Left renal pelvis (tissue), 4 donors: ENCODE measurements around the gene PPP4R2. TPM values are rescaled to one million over a fixed set of nuclear protein-coding genes. Genes with fewer than 3 reads are reported as not detected.

Source experiments
- DNase-seq, 4 donors: peaks; one replicate each; pipeline ENCODE4 v3.0.0-alpha.2; 2013; ENCODE audit warnings: low read depth in 4 of 4, low spot score in 3 of 4
- polyA plus RNA-seq, 4 donors: library from polyadenylated mRNA; unstranded; fragments of 120-200 nt; gene quantifications; one replicate each; pipeline ENCODE4 v1.2.1, GENCODE V29; 2013; ENCODE audit not compliant: insufficient read length in 4 of 4

PPP4R2 gene
- polyA plus RNA-seq, 4 donors, result 83.7 to 105 (median 89.2) TPM

- no peak for DNase-seq
Observed at GRCh38 chr3:73021301-73021835, 24.8 kb downstream of the PPP4R2 start.

GRCh38 chr3:73024836-73025235, 28.2 kb downstream of the PPP4R2 start:
- no peak for DNase-seq

DNA sequence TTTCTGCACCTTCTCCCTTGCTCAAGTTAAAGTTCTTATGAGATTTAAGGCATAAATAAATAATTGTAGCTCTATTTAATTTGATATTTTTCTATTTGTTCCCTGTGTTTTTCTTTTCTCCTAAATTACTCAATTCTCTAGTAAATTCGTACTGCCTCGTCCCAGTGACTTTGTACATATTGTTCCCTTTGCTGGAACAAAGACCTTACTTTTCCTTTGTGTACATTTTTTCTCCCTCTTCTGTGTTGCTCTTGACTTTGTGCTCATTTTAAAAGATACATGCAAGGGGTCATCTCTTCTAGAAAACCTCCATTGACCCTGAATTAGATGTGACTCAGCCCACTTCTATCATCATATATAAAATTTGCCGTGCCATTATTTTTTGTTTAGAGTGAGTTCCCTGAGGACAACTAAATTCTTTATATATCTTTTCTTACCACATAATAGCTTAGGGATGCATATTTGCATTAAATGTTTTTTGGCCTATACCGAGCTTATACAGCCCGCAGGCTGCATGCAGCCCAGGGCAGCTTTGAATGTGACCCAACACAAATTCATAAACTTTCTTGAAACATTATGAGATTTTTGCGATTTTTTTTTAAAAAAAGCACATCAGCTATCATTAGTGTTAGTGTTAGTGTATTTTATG, 29.6 kb downstream of the PPP4R2 start:
- no peak for DNase-seq

GRCh38 chr3:73026760-73027113, 30.1 kb downstream of the PPP4R2 start:
- DNase-seq, result no peak

DNA sequence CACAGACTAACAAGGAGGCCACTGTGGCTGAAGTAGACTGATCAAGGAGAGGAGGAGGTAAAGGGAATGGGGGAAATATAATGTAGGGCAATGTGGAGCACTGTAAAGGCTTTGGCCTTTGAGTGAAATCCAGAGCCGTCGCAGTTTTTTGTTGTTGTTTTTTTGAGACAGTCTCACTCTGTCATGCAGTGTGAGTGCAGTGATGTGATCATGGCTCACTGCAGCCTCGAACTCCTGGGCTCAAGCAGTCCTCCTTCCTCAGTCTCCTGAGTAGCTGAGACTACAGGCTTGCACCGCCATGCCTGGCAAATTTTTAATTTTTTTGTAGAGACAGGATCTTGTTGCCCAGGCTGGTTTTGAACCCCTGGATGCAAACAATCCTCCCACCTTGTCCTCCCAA, 32.2 kb downstream of the PPP4R2 start:
- DNase-seq, result no peak

- no peak for DNase-seq
Observed at GRCh38 chr3:73029321-73029796, 32.7 kb downstream of the PPP4R2 start.

DNA sequence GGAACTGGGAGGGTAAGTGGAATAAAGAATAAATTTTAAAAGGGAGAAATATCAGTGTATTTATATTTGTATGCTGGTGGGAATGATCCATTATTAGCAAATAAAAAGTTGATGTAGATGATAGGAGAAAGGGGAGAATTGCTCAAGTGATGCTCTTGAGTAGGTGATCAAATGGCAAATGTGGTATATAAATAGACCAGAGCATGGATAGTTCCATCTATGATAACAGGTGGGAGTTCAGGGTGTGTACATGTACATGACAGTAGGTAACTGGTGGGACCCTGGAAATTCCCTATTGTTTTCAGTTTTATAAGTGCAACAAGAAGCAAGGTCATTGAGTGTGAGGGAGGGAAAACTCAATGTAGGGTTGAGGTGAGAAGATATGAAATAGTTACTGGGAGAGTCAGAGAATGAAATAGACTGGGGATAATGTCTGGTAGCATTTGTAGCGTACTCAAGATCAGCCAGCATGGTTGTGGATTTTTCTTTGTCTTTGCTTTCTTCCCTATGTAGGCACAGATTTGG, 33.5 kb downstream of the PPP4R2 start:
- no peak for DNase-seq

DNA sequence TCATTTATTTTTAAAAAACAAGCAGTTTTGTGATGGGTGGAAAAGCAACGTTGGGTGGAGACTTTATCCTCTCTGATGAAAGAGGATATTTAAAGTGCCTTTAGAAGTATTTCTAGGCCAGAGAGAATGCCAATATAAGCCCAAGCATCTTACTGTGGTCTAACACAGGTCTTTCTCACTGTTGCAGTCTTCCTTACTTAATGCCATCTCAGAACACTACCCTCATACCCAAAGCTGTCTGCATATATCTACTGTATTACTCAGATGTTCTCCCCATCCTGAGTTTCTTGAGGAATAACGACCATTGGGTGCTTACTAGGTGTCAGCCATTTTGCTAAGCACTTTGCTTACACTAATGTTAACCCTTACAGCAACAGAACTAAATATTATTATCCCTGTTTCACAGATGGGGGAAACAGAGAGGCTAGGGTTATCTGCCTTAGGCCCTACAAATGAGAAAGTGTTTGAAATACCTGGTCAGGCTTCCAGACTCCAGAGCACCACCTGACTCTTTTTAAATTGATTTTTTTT, 35.0 kb downstream of the PPP4R2 start:
- DNase-seq, result no peak

- DNase-seq, result no peak
Observed at GRCh38 chr3:73036694-73037591, 40.3 kb downstream of the PPP4R2 start.

- DNase-seq, result no peak
Observed at GRCh38 chr3:73041537-73041936, 44.9 kb downstream of the PPP4R2 start.

DNA sequence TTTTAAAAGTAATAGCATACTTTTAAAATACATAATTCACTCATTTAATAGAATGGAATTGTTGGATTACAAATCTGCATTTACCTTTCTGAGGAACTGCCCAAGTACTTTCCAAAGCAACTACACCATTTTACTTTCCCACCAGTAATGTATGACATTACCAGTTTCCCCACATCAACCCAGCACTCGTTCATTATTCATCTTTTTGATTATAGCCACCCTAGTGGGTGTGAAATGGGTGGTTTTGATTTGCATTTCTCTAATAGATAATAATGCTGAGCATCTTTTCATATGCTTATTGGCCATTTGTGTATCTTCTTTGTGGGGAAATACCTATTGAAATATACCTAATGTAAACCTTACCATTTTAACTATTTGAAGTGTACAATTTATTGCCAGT, 46.8 kb downstream of the PPP4R2 start:
- DNase-seq, result no peak

GRCh38 chr3:73045391-73045790, 48.8 kb downstream of the PPP4R2 start:
- no peak for DNase-seq

DNA sequence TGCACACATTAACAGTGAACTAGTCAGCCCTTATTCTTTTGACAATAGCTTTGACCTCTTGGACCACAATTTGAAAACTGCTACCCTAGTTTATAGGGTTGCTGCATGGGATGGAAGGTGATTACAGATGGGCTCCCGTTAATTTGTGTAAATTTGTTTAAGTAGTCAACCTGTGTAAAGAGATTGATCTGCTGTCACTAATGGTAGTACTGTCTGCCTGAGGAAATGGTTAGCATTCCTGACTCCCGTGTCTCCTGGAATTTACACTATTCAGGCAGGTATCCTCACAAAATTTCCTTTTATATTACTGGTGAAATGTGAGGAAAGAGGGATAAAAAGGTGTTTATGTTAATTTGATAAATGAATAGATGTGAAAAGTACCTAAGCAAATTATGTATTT, 49.6 kb downstream of the PPP4R2 start:
- DNase-seq, result no peak

GRCh38 chr3:73049319-73049718, 52.7 kb downstream of the PPP4R2 start:
- no peak for DNase-seq

- DNase-seq, result no peak
Observed at GRCh38 chr3:73052857-73053256, 56.2 kb downstream of the PPP4R2 start.

- DNase-seq, result no peak
Observed at GRCh38 chr3:73055583-73055982, 59.0 kb downstream of the PPP4R2 start.

DNA sequence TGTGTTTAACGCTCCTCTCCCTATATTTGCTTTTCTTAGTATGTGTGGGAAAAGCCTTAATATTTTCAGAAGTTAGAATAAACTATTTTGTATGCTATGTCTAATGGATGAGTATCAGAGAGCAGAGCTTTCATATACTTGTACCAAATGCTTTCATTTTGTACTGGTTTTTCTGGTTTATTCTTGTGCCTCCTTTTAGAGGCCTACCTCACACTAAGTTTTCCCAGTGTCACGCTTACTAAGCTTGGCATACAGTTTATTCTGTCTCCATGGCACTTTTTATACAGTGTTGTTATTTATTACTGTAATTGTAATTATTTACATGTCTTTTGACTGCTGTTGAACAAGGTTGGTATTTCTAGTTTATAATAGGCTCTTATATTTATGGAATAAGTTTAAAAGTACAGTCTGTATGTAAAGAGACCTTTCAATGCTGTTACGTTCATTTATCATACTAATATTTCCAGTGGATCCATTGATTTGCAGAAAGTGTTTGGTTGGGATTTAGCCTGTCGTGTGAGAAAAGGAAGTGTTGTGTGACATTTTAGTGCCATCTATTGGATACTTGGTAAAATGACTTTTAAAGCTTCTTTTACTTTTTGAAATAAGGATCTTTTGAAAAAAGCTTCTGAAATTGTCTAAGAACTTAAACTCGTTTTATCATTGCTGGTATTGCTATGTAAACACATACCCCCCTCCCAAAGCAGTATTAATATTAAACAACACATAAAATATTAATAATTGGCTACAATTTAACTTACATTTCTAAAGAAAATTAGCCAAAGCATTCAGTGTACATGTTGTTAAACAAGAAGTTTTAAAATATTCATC, 59.6 kb downstream of the PPP4R2 start:
- peak in 3 of 4 donors; percentile 7 to 18 (median 17) for DNase-seq

GRCh38 chr3:73056845-73057150, 60.2 kb downstream of the PPP4R2 start:
- DNase-seq, result no peak

GRCh38 chr3:73060302-73060723, 63.7 kb downstream of the PPP4R2 start:
- no peak for DNase-seq

GRCh38 chr3:73061416-73061815, 64.8 kb downstream of the PPP4R2 start, which contains the start of gene EBLN2:
Gene EBLN2, plus strand, starts transcription at chr3:73061659. Its CDS starts 423 bp downstream, at chr3:73062082.
- no peak for DNase-seq
